ENCODE data around the gene CAMTA1.

GRCh38 chr1:6775261-6776043 lies 9.8 kb upstream of the CAMTA1 start:
- TF ChIP-seq, protein P1, sequence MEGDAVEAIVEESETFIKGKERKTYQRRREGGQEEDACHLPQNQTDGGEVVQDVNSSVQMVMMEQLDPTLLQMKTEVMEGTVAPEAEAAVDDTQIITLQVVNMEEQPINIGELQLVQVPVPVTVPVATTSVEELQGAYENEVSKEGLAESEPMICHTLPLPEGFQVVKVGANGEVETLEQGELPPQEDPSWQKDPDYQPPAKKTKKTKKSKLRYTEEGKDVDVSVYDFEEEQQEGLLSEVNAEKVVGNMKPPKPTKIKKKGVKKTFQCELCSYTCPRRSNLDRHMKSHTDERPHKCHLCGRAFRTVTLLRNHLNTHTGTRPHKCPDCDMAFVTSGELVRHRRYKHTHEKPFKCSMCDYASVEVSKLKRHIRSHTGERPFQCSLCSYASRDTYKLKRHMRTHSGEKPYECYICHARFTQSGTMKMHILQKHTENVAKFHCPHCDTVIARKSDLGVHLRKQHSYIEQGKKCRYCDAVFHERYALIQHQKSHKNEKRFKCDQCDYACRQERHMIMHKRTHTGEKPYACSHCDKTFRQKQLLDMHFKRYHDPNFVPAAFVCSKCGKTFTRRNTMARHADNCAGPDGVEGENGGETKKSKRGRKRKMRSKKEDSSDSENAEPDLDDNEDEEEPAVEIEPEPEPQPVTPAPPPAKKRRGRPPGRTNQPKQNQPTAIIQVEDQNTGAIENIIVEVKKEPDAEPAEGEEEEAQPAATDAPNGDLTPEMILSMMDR (optimal IDR thresholded peaks at IDR 0.05 in 1 of 3, IDR thresholded peaks at IDR 0.05 in 1 of 3, conservative IDR thresholded peaks at IDR 0.05 in 1 of 3; ENCODE audit: extremely low read depth in 1 of 3, insufficient read depth in 2 of 3, low read length in 3 of 3), result no peak
- TF ChIP-seq EZH2 (IDR thresholded peaks at IDR 0.05; ENCODE audit: low read length), result no peak

All from keratinocyte (primary cell).